K562 (cell line): ENCODE data around the gene RNF141. TPM values are rescaled to one million over a fixed set of nuclear protein-coding genes. Genes with fewer than 3 reads are reported as not detected.

Experiments
- E2F3 ChIP-seq: fragments of 250-450 bp; sonication (Bioruptor Pico); IDR thresholded peaks from 2 replicates; pipeline ENCODE4 v1.4.0; 2020; ENCODE audit warnings: mild to moderate bottlenecking
- FIP1L1 ChIP-seq: fragments of 200-400 bp; formaldehyde crosslinking; IDR thresholded peaks from 2 replicates; pipeline ENCODE4 v1.6.1; 2018; ENCODE audit warnings: mild to moderate bottlenecking, low read depth, low read length; ENCODE audit not compliant: poor library complexity, severe bottlenecking
- ILF3 ChIP-seq: fragments of 450-650 bp; IDR thresholded peaks from 2 replicates; pipeline ENCODE4 v1.6.1; 2018; ENCODE audit warnings: antibody characterized with exemption, mild to moderate bottlenecking, moderate library complexity, borderline replicate concordance
- KAT7 ChIP-seq: sonication (generic); formaldehyde crosslinking; IDR thresholded peaks from 2 replicates; pipeline ENCODE4 v1.8.0; 2022; ENCODE audit warnings: missing genetic modification reagents, mild to moderate bottlenecking, borderline replicate concordance
- KDM2B ChIP-seq: fragments of 250-450 bp; sonication (Bioruptor Pico); IDR thresholded peaks from 2 replicates; pipeline ENCODE4 v1.8.0; 2021; ENCODE audit warnings: mild to moderate bottlenecking, moderate library complexity
- MCM7 ChIP-seq, 2 experiments: fragments of 450-650 bp; IDR thresholded peaks; 2 replicates each; pipeline ENCODE4 v1.6.1; 2016 to 2018
- NBN ChIP-seq: fragments of 450-650 bp; IDR thresholded peaks from 2 replicates; pipeline ENCODE4 v1.6.1; 2016; ENCODE audit warnings: low read depth, mild to moderate bottlenecking
- NCOA6 ChIP-seq: fragments of 450-650 bp; IDR thresholded peaks from 2 replicates; pipeline ENCODE4 v1.6.1; 2017; ENCODE audit warnings: mild to moderate bottlenecking
- RREB1 ChIP-seq: fragments of 250-450 bp; sonication (Bioruptor Pico); IDR thresholded peaks from 2 replicates; pipeline ENCODE4 v1.4.0; 2020
- TARDBP ChIP-seq: fragments of 450-650 bp; IDR thresholded peaks from 2 replicates; pipeline ENCODE4 v1.6.1; 2016
- polyA plus RNA-seq, 8 experiments: library from polyadenylated mRNA; depleted of rRNA in 4 of 8; stranded (reverse) in 5 of 8; unstranded in 3 of 8; fragments of >200 nt; fragmentation: Nextera tagmentation in 2 of 8; fragmentation: Illumina TruSeq in 1 of 8; extraction: Ambion mirVana in 2 of 8; extraction: Trizol in 1 of 8; gene quantifications; 2 replicates each; pipeline versions ENCODE4 v1.2.1 to v1.2.3, GENCODE V29; 2011 to 2014; ENCODE audit warnings: inconsistent platforms in 1 of 8, missing spikeins in 1 of 8
- total RNA-seq, 7 experiments: library from RNA; depleted of rRNA in 6 of 7; stranded (reverse); fragments of >200 nt in 6 of 7; fragmentation: Illumina TruSeq in 2 of 7; extraction: Trizol in 2 of 7; gene quantifications; 2 replicates each; pipeline versions ENCODE4 v1.2.1 to v1.2.3, GENCODE V29; 2011 to 2021; ENCODE audit warnings: low replicate concordance in 1 of 7
- TF ChIP-seq, protein P1 (sequence below): fragments of 450-650 bp; IDR thresholded peaks from 2 replicates; pipeline ENCODE4 v1.6.1; 2016; ENCODE audit warnings: low read depth

Gene RNF141
- total and polyA plus RNA-seq, 9 of the 15 experiments (the other 6 are each of a cell fraction or from before 2014, with no cell fraction given), result 9.7 to 51.9 (median 18.9) TPM

- TF ChIP-seq, protein P1, sequence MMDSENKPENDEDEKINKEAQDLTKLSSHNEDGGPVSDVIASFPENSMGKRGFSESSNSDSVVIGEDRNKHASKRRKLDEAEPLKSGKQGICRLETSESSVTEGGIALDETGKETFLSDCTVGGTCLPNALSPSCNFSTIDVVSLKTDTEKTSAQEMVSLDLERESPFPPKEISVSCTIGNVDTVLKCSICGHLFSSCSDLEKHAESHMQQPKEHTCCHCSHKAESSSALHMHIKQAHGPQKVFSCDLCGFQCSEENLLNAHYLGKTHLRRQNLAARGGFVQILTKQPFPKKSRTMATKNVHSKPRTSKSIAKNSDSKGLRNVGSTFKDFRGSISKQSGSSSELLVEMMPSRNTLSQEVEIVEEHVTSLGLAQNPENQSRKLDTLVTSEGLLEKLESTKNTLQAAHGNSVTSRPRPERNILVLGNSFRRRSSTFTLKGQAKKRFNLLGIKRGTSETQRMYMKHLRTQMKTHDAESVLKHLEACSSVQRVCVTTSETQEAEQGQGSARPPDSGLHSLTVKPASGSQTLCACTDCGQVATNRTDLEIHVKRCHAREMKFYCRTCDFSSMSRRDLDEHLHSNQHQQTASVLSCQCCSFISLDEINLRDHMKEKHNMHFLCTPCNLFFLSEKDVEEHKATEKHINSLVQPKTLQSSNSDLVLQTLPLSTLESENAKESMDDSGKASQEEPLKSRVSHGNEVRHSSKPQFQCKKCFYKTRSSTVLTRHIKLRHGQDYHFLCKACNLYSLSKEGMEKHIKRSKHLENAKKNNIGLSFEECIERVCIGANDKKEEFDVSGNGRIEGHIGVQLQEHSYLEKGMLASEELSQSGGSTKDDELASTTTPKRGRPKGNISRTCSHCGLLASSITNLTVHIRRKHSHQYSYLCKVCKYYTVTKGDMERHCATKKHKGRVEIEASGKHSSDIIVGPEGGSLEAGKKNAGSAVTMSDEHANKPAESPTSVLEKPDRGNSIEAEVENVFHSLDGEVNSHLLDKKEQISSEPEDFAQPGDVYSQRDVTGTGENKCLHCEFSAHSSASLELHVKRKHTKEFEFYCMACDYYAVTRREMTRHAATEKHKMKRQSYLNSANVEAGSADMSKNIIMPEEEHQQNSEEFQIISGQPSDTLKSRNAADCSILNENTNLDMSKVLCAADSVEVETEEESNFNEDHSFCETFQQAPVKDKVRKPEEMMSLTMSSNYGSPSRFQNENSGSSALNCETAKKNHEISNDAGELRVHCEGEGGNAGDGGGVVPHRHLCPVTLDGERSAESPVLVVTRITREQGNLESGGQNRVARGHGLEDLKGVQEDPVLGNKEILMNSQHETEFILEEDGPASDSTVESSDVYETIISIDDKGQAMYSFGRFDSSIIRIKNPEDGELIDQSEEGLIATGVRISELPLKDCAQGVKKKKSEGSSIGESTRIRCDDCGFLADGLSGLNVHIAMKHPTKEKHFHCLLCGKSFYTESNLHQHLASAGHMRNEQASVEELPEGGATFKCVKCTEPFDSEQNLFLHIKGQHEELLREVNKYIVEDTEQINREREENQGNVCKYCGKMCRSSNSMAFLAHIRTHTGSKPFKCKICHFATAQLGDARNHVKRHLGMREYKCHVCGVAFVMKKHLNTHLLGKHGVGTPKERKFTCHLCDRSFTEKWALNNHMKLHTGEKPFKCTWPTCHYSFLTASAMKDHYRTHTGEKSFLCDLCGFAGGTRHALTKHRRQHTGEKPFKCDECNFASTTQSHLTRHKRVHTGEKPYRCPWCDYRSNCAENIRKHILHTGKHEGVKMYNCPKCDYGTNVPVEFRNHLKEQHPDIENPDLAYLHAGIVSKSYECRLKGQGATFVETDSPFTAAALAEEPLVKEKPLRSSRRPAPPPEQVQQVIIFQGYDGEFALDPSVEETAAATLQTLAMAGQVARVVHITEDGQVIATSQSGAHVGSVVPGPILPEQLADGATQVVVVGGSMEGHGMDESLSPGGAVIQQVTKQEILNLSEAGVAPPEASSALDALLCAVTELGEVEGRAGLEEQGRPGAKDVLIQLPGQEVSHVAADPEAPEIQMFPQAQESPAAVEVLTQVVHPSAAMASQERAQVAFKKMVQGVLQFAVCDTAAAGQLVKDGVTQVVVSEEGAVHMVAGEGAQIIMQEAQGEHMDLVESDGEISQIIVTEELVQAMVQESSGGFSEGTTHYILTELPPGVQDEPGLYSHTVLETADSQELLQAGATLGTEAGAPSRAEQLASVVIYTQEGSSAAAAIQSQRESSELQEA, result no peak
- no peak for TF ChIP-seq NCOA6
- no peak for TF ChIP-seq KDM2B (CRISPR knock-in tag)
- no peak for TF ChIP-seq NBN
- TF ChIP-seq ILF3, result no peak
- no peak for TF ChIP-seq TARDBP
- TF ChIP-seq FIP1L1, result no peak
- TF ChIP-seq KAT7 (CRISPR knock-in tag), result no peak
- no peak for TF ChIP-seq E2F3 (CRISPR knock-in tag)
- TF ChIP-seq MCM7 (IDR thresholded peaks at IDR 0.05), result no peak
- TF ChIP-seq RREB1 (CRISPR knock-in tag), result no peak
Observed at GRCh38 chr11:10490398-10491241, 50.4 kb downstream of the RNF141 start (continued).
